ENCODE measurements around the gene ADCY4.

DNA sequence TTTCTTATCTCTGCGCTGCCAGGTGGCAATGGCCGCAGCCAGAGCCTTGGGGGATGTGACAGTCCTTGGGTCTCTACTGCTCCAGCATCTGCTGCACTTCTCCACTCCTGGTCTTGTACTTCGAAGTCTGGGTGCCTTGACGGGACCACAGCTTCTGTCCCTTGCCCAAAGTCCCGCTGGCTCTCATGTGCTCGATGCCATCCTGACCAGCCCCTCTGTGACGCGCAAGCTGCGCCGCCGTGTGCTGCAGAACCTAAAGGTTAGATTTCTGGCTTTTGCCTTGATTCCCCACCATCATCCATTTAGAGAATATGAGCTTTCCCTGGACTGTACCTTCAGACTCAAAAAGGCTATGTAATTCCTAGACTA is 30.9 kb downstream of the ADCY4 start:
- TF ChIP-seq CTCF (IDR thresholded peaks at IDR 0.05) (no peak), POLR2A (IDR thresholded peaks at IDR 0.05) (no peak)

Measured in right lobe of liver (tissue), 4 donors.